HG03066 (cell line): ENCODE measurements around the gene CD7.

Source experiments
- ATAC-seq: cut with Tn5 transposase; IDR thresholded peaks from one replicate; pipeline ENCODE4 v1.9.1; 2021; ENCODE audit warnings: low read depth; ENCODE audit not compliant: unreplicated experiment

Gene CD7

GRCh38 chr17:82300707-82301270 is 16.6 kb downstream of the CD7 start:
- no peak for ATAC-seq

- no peak for ATAC-seq
These were observed 17.2 kb downstream of the CD7 start for GRCh38 chr17:82300228-82300627.

DNA sequence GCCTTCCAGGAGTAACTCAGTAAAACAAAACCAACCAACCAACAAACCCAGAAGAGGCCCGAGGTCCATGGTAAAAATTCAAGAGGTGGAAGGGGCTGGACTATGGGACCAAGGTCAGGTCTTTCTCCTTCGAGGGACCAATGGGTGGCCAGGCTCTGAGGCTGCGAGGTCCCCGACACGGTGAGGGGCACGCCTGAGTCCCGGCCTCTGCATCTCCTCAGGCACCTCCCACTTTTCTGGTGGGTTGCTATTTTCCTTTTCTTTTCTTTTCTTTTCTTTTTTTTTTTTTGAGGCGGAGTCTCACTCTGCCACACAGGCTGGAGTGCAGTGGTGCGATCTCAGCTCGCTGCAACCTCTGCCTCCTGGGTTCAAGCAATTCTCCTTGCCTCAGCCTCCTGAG is 18.0 kb downstream of the CD7 start:
- ATAC-seq, result no peak

DNA sequence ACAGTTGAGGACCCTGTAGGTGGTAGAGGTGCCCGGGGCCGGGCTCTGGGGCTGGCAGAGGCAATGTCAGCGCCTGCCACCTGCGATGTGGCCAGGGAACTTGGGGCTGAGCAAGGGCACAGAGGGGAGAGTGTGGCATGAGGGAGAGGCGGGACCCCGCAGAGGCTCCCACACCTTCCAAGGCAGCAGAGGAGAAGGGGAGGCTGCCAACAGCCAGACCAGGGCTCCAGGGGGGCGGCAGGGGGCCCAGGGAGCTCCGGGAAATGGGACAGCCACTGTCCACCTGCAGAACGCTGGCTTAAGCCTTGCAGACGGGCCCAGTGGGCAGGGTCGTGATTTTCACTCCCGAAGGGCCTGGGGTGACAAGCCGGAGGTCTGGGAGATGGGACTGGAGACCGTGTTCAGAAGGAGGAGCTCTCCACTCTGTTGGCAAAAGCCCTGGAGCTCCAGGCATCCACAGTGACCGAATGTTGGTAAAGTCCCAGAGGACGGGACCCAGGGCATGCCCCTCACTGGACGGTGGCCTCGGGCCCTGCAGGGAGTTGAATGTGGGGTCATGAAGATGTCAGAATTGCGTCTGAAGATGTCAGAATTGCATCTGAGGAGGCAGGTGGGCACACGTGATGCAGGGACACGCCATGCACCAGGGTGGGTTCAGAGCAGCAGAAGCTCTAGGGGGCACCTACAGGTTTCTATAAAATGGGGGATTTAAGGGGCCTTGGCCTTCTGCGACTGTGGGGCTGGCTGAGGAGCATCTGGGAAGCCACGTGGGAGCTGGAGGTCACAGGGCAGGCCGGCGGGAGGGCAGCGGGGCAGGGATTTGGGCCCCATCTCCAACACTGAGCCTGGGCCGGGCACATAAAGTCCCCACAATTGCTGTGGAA is 18.6 kb downstream of the CD7 start:
- no peak for ATAC-seq

GRCh38 chr17:82297714-82298537 is 19.5 kb downstream of the CD7 start:
- no peak for ATAC-seq

DNA sequence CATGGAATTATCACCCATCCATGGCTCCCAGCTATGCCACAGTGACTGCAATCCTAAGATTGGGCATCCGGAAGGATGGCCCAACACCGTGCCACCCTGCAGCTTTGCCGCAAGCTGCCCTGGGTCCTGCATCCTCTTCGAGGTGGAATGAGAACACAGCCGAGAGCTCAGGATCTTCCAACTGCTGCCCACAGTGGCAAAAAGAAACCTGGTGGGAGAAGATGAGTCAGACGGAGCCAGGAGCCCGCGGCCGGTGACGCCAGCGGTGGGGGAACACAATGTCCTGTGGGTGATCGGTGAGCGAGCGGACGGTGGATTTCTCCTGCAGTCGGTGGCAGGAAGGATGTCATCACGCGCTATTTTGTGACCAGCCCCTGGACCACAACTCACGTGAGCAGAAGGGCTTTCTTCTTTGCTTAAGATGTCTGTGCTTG is 20.1 kb downstream of the CD7 start:
- ATAC-seq, result no peak

DNA sequence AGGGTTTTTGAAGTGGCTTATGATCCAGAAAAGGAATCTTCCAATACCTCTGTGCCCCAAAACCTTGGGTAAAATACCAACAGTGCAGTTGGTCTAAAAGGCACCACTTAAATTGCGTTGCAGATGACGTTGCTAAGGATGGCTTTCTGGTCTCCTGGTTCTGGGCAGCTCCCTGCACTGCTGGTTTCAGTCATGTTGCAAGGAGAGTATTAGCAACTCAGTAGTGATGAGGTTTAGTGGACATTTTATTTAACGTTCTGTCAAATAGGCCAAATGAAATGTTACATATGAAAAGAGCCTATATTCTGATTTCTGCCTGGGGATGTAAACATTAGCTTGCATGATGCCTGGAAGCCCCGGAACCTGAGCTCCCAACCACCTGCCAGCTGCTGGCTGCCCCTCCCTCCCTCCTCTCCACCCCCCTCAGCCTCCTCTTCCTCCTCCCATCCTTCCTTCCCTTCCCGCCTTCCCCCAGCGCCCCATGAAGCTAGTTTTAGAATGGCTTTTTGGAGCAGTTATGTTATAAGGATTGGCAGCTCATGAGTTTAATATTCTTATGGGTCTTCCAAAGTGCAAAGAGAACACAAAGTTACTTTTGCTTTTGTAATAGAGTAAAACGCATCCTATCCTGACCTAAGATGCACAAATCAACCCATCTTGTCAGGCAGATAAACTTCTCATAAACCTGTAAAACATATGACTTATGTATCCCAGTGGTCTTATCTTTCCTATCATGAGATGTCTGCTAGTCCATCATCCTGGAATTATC is 20.7 kb downstream of the CD7 start:
- no peak for ATAC-seq

DNA sequence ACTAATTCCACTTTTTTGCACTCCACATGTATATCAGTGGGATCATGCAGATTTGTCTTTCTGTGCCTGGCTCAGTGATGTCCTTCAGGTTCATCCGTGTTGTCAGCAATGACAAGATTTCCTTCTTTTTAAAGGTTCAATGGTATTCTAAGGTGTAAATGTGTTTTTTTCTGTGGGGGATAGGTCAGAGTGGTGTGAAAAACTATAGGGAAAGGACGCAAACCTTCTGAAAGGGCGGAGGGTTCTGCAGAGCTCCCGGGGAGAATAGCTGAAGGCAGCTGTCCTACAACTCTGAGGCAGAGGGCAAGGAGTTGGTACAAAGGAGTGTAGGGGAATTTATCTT is 22.0 kb downstream of the CD7 start:
- no peak for ATAC-seq

DNA sequence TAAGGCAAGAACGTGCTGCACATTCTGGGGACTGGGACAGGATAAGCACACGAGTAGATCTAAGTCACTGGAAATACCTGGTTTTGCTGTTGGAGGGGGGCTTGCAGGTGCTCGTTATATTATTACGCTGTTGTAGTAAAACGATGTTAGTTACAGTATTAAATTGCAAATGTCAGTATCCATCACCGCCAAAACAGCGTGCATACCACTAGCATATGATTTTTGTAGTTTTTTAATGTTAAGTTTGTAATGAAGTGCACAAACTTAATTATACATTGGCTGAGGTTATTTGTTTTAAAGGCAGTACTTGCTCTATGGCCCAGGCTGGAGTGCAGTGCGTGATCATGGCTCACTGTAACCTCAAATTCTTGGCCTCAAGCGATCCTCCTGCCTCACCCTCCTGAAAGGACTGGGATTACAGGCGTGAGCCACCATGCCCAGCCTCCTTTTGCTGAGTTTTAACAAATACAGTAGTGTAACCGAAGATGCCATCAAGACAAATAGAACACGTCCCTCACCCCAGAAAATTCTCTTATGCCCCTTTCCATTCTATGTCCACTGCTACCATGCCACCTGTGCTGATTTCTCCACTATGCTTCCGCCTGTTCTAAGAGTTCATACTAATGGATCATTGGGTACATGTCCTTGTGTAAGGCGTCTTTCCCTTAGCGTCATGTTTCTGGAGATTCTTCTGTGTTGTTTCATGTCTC is 23.2 kb downstream of the CD7 start:
- no peak for ATAC-seq

GRCh38 chr17:82292251-82293154 is 24.9 kb downstream of the CD7 start:
- ATAC-seq, result peak; percentile 94

GRCh38 chr17:82291582-82292250 is 25.7 kb downstream of the CD7 start:
- no peak for ATAC-seq

DNA sequence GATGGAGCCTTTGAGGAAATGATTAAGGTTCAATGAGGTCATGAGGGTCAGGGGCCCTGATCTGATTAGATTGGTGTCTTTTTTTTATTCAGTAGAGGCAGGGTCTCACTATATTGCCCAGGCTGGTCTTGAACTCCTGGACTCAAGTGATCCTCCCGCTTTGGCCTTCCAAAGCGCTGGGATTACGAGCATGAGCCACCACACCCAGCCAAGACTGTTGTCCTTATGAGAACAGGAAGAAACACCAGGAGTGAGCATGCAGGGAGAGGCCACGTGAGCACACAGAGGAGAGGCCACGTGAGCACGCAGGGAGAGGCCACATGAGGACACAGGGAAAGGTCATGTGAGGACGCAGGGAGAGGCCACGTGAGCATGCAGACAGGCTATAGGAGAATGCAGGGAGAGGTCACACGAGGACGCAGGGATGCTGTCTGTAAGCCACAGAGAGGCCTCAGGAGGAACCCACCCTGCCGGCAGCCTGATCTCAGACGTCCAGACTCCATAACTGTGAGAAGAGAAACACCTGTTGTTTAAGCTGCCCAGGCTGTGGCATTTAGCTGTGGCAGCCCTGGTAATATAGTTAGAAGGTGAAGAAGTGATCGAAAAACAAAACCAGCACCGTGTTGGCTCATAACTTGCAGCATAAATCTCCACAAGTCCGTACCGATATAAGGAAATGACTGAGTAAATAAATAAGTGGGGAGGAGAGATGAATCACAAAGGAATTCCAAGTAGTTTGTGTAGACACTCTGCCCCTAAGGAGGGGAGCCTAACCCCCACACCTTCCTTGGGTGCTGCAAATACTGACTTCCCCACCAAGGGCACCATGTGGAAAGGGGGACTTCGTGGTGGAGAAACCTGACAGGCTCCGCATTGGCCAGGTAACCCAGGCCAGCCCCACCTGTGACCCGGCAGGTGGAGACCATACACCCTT is 29.3 kb downstream of the CD7 start:
- ATAC-seq, result no peak

- no peak for ATAC-seq
These were observed 30.2 kb downstream of the CD7 start for GRCh38 chr17:82287013-82287867.

DNA sequence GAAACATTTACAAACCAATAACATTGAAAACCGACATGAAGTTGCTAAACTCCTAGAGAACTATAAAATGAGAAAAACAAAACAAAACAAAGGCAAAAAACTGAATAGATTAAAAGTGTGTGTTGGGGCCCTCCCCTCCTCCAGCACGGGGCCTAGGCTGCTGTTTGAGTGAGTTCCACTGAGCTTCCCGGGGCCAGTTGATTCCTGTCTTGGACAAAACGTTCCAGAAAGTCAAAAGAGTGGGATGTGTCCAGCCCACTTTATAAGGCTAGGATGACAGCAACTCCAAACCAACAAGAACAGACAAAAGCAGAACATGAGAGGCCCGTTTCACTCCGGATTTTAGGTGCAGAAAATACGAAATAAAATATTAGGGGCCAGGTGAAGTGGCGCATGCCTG is 32.3 kb downstream of the CD7 start:
- no peak for ATAC-seq

GRCh38 chr17:82283208-82283749 is 34.1 kb downstream of the CD7 start:
- no peak for ATAC-seq
